DOHH2 (cell line): ENCODE measurements around the gene THSD7A.

ENCODE experiments used
- CTCF ChIP-seq: fragments of 200-600 bp; sonication (generic); IDR thresholded peaks from one replicate; pipeline ENCODE4 v1.5.1; 2014; ENCODE audit warnings: antibody characterized with exemption, mild to moderate bottlenecking, low read depth, low read length; ENCODE audit not compliant: poor library complexity, severe bottlenecking
- EZH2phosphoT487 ChIP-seq: fragments of 200-600 bp; sonication (generic); IDR thresholded peaks from 2 replicates; pipeline ENCODE4 v1.6.1; 2017; ENCODE audit warnings: borderline replicate concordance, mild to moderate bottlenecking, antibody characterized with exemption, low read length, moderate library complexity, mixed read lengths

DNA sequence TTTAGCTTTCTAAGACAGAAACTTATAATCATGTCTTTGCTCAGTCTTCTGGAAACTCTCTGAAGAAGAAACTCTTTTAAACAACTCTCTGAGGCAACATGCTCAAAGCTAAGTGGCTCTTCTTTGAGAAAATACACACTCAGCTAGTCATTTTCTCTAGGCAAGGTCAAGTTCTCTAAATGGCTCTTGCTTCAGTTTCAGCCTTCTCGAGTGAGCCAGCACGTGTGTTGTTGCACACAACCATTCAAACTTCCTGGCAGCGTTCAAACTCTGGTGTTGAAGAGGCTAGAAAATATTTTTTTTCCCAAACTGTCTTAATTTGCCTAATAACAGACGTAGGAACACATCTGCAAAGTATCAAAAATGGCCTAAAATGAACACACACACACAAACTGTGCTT is 129.1 kb downstream of the THSD7A start:
- TF ChIP-seq CTCF (no peak), EZH2phosphoT487 (no peak)
